Measurements from ENCODE around the gene VIPR2. TPM values are rescaled to one million over a fixed set of nuclear protein-coding genes. Genes with fewer than 3 reads are reported as not detected.

VIPR2 gene
- total RNA-seq, 2 experiments from 2014 or later, result 0.83 to 1.7 TPM

GRCh38 chr7:159094919-159095915 is 49.5 kb downstream of the VIPR2 start:
- intact Hi-C loops (cut with micrococcal nuclease), result no loop called here
- no peak overlapping the region for H3K27ac Mint-ChIP-seq
- no peaks in the 10 kb centered on the region for H3K9me3 Mint-ChIP-seq
- DNase-seq, result no peak
- CTCF ChIA-PET, result no interaction called here
- H3K4me3 Mint-ChIP-seq, result no peak overlapping the region
- no peaks in the 10 kb centered on the region for H3K27me3 Mint-ChIP-seq (ENCODE audit: low read depth)
- H3K36me3 Mint-ChIP-seq (ENCODE audit: low read depth), result no peaks in the 10 kb centered on the region
- H3K4me1 Mint-ChIP-seq (ENCODE audit: low read depth), result peaks cover 11% of the 10 kb centered on the region

- H3K27me3 Mint-ChIP-seq (ENCODE audit: low read depth), result no peaks in the 10 kb centered on the region
- H3K36me3 Mint-ChIP-seq (ENCODE audit: low read depth), result no peaks in the 10 kb centered on the region
- CTCF ChIA-PET, result no interaction called here
- H3K9me3 Mint-ChIP-seq, result no peaks in the 10 kb centered on the region
- peak; percentile 51 for DNase-seq
- intact Hi-C loops (cut with micrococcal nuclease), result no loop called here
- no peak overlapping the region for H3K27ac Mint-ChIP-seq
- no peak overlapping the region for H3K4me3 Mint-ChIP-seq
- peaks cover 11% of the 10 kb centered on the region for H3K4me1 Mint-ChIP-seq (ENCODE audit: low read depth)
These were observed 50.5 kb downstream of the VIPR2 start for GRCh38 chr7:159094023-159094740.

GRCh38 chr7:159093351-159093971 is 51.2 kb downstream of the VIPR2 start:
- intact Hi-C loops (cut with micrococcal nuclease), result no loop called here
- H3K36me3 Mint-ChIP-seq (ENCODE audit: low read depth), result no peaks in the 10 kb centered on the region
- H3K9me3 Mint-ChIP-seq, result no peaks in the 10 kb centered on the region
- no peak overlapping the region for H3K27ac Mint-ChIP-seq
- peaks cover 11% of the 10 kb centered on the region for H3K4me1 Mint-ChIP-seq (ENCODE audit: low read depth)
- no peak overlapping the region for H3K4me3 Mint-ChIP-seq
- CTCF ChIA-PET, result no interaction called here
- H3K27me3 Mint-ChIP-seq (ENCODE audit: low read depth), result no peaks in the 10 kb centered on the region
- DNase-seq, result no peak

GRCh38 chr7:159092701-159093121 is 52.0 kb downstream of the VIPR2 start:
- no peaks in the 10 kb centered on the region for H3K36me3 Mint-ChIP-seq (ENCODE audit: low read depth)
- CTCF ChIA-PET, result no interaction called here
- no peaks in the 10 kb centered on the region for H3K9me3 Mint-ChIP-seq
- no peaks in the 10 kb centered on the region for H3K27me3 Mint-ChIP-seq (ENCODE audit: low read depth)
- no peak overlapping the region for H3K27ac Mint-ChIP-seq
- intact Hi-C loops (cut with micrococcal nuclease), result no loop called here
- H3K4me3 Mint-ChIP-seq, result no peak overlapping the region
- no peak for DNase-seq
- peaks cover 11% of the 10 kb centered on the region for H3K4me1 Mint-ChIP-seq (ENCODE audit: low read depth)

- H3K4me1 Mint-ChIP-seq (ENCODE audit: low read depth), result peaks cover 11% of the 10 kb centered on the region
These were observed 52.9 kb downstream of the VIPR2 start for GRCh38 chr7:159091480-159092475.

GRCh38 chr7:159091041-159091440 is 53.6 kb downstream of the VIPR2 start:
- no peak overlapping the region for H3K27ac Mint-ChIP-seq
- H3K9me3 Mint-ChIP-seq, result no peaks in the 10 kb centered on the region
- CTCF ChIA-PET, result no interaction called here
- intact Hi-C loops (cut with micrococcal nuclease), result no loop called here
- H3K4me3 Mint-ChIP-seq, result no peak overlapping the region
- DNase-seq, result no peak
- H3K27me3 Mint-ChIP-seq (ENCODE audit: low read depth), result peaks cover 2% of the 10 kb centered on the region
- no peaks in the 10 kb centered on the region for H3K36me3 Mint-ChIP-seq (ENCODE audit: low read depth)
- peaks cover 11% of the 10 kb centered on the region for H3K4me1 Mint-ChIP-seq (ENCODE audit: low read depth)

More at GRCh38 chr7:159091480-159092475, 52.9 kb downstream of the VIPR2 start:
- no peak for DNase-seq
- Mint-ChIP-seq H3K4me3 (no peak overlapping the region), H3K27ac (no peak overlapping the region), H3K9me3 (no peaks in the 10 kb centered on the region), H3K27me3 (ENCODE audit: low read depth) (peaks cover 2% of the 10 kb centered on the region), H3K36me3 (ENCODE audit: low read depth) (no peaks in the 10 kb centered on the region)
- intact Hi-C loops (cut with micrococcal nuclease), result no loop called here
- CTCF ChIA-PET, result no interaction called here

GRCh38 chr7:159088016-159088865 is 56.4 kb downstream of the VIPR2 start:
- Mint-ChIP-seq H3K9me3 (no peaks in the 10 kb centered on the region), H3K4me1 (ENCODE audit: low read depth) (peaks cover 2% of the 10 kb centered on the region), H3K4me3 (no peak overlapping the region), H3K27ac (no peak overlapping the region), H3K27me3 (ENCODE audit: low read depth) (peaks cover 2% of the 10 kb centered on the region), H3K36me3 (ENCODE audit: low read depth) (no peaks in the 10 kb centered on the region)
- no peak for DNase-seq
- CTCF ChIA-PET, result no interaction called here
- intact Hi-C loops (cut with micrococcal nuclease), result no loop called here

GRCh38 chr7:159086301-159086925 is 58.3 kb downstream of the VIPR2 start:
- Mint-ChIP-seq H3K36me3 (ENCODE audit: low read depth) (no peaks in the 10 kb centered on the region), H3K27ac (no peak overlapping the region), H3K4me1 (ENCODE audit: low read depth) (peaks cover 2% of the 10 kb centered on the region), H3K4me3 (no peak overlapping the region), H3K27me3 (ENCODE audit: low read depth) (peaks cover 2% of the 10 kb centered on the region), H3K9me3 (no peaks in the 10 kb centered on the region)
- intact Hi-C loops (cut with micrococcal nuclease), result no loop called here
- no peak for DNase-seq
- CTCF ChIA-PET, result no interaction called here

GRCh38 chr7:159084069-159084801 is 60.4 kb downstream of the VIPR2 start:
- intact Hi-C loops (cut with micrococcal nuclease), result no loop called here
- Mint-ChIP-seq H3K4me3 (no peak overlapping the region), H3K36me3 (ENCODE audit: low read depth) (peaks cover 2% of the 10 kb centered on the region), H3K4me1 (ENCODE audit: low read depth) (peaks cover 2% of the 10 kb centered on the region), H3K9me3 (no peaks in the 10 kb centered on the region), H3K27ac (no peak overlapping the region), H3K27me3 (ENCODE audit: low read depth) (peaks cover 5% of the 10 kb centered on the region)
- DNase-seq, result peak; percentile 12
- CTCF ChIA-PET, result interaction anchor here (1.0 kb wide), 1 partner anchor 9 kb away, joined by 3 read pairs; no protein-coding TSS in a partner anchor

- DNase-seq, result no peak
- intact Hi-C loops (cut with micrococcal nuclease), result no loop called here
These were observed 61.0 kb downstream of the VIPR2 start for GRCh38 chr7:159083698-159084068.

More at GRCh38 chr7:159083698-159084068, 61.0 kb downstream of the VIPR2 start:
- H3K36me3 Mint-ChIP-seq (ENCODE audit: low read depth), result peaks cover 2% of the 10 kb centered on the region
- no peak overlapping the region for H3K27ac Mint-ChIP-seq
- H3K4me1 Mint-ChIP-seq (ENCODE audit: low read depth), result peaks cover 2% of the 10 kb centered on the region
- CTCF ChIA-PET, result no interaction called here
- peaks cover 9% of the 10 kb centered on the region for H3K27me3 Mint-ChIP-seq (ENCODE audit: low read depth)
- no peaks in the 10 kb centered on the region for H3K9me3 Mint-ChIP-seq
- no peak overlapping the region for H3K4me3 Mint-ChIP-seq
